ENCODE results near the gene E2F8.

- TF ChIP-seq CTCF (IDR thresholded peaks at IDR 0.05): peak in 1 of 3 donors; percentile 59
- TF ChIP-seq POLR2A (IDR thresholded peaks at IDR 0.05): no peak
Observed at GRCh38 chr11:19259487-19260345, 19.0 kb upstream of the E2F8 start.
